Measurements from ENCODE around the gene SCEL. TPM values are rescaled to one million over a fixed set of nuclear protein-coding genes. Genes with fewer than 3 reads are reported as not detected.

Gene SCEL
- total and polyA plus RNA-seq, 2 experiments from 2014 or later, result not detected

- no peaks in the 10 kb centered on the region for H3K9me3 Mint-ChIP-seq
- DNase-seq (ENCODE audit: low spot score), result no peak
- 0 out of 2 replicates have a peak, but pooled peaks cover 3% of the 10 kb centered on the region for H3K9me2 ChIP-seq (ENCODE audit: insufficient read depth)
Observed at GRCh38 chr13:77528414-77528813, 7.1 kb upstream of the SCEL start.

More at GRCh38 chr13:77528414-77528813, 7.1 kb upstream of the SCEL start:
- Mint-ChIP-seq H3K27ac (no peak overlapping the region), H3K36me3 (ENCODE audit: low read depth) (no peaks in the 10 kb centered on the region), H3K4me1 (no peaks in the 10 kb centered on the region), H3K4me3 (no peak overlapping the region), H3K27me3 (ENCODE audit: insufficient read depth, low read depth, poor library complexity) (no peaks in the 10 kb centered on the region)
- ATAC-seq, result no peak
- no peak overlapping the region for H3K4me3 ChIP-seq
- no peak overlapping the region; the same call in 1 of the 2 replicates for H2AFZ ChIP-seq
- no peaks in the 10 kb centered on the region for H3K4me1 ChIP-seq (ENCODE audit: insufficient read depth)
- H3K27ac ChIP-seq (ENCODE audit: low read depth), result no peak overlapping the region
- no peaks in the 10 kb centered on the region for H4K20me1 ChIP-seq (replicated peaks; ENCODE audit: insufficient read depth)
- no peaks in the 10 kb centered on the region for H3K79me2 ChIP-seq (replicated peaks; ENCODE audit: insufficient read depth)
- no peaks in the 10 kb centered on the region for H3K36me3 ChIP-seq (ENCODE audit: insufficient read depth)
- TF ChIP-seq, protein P1, sequence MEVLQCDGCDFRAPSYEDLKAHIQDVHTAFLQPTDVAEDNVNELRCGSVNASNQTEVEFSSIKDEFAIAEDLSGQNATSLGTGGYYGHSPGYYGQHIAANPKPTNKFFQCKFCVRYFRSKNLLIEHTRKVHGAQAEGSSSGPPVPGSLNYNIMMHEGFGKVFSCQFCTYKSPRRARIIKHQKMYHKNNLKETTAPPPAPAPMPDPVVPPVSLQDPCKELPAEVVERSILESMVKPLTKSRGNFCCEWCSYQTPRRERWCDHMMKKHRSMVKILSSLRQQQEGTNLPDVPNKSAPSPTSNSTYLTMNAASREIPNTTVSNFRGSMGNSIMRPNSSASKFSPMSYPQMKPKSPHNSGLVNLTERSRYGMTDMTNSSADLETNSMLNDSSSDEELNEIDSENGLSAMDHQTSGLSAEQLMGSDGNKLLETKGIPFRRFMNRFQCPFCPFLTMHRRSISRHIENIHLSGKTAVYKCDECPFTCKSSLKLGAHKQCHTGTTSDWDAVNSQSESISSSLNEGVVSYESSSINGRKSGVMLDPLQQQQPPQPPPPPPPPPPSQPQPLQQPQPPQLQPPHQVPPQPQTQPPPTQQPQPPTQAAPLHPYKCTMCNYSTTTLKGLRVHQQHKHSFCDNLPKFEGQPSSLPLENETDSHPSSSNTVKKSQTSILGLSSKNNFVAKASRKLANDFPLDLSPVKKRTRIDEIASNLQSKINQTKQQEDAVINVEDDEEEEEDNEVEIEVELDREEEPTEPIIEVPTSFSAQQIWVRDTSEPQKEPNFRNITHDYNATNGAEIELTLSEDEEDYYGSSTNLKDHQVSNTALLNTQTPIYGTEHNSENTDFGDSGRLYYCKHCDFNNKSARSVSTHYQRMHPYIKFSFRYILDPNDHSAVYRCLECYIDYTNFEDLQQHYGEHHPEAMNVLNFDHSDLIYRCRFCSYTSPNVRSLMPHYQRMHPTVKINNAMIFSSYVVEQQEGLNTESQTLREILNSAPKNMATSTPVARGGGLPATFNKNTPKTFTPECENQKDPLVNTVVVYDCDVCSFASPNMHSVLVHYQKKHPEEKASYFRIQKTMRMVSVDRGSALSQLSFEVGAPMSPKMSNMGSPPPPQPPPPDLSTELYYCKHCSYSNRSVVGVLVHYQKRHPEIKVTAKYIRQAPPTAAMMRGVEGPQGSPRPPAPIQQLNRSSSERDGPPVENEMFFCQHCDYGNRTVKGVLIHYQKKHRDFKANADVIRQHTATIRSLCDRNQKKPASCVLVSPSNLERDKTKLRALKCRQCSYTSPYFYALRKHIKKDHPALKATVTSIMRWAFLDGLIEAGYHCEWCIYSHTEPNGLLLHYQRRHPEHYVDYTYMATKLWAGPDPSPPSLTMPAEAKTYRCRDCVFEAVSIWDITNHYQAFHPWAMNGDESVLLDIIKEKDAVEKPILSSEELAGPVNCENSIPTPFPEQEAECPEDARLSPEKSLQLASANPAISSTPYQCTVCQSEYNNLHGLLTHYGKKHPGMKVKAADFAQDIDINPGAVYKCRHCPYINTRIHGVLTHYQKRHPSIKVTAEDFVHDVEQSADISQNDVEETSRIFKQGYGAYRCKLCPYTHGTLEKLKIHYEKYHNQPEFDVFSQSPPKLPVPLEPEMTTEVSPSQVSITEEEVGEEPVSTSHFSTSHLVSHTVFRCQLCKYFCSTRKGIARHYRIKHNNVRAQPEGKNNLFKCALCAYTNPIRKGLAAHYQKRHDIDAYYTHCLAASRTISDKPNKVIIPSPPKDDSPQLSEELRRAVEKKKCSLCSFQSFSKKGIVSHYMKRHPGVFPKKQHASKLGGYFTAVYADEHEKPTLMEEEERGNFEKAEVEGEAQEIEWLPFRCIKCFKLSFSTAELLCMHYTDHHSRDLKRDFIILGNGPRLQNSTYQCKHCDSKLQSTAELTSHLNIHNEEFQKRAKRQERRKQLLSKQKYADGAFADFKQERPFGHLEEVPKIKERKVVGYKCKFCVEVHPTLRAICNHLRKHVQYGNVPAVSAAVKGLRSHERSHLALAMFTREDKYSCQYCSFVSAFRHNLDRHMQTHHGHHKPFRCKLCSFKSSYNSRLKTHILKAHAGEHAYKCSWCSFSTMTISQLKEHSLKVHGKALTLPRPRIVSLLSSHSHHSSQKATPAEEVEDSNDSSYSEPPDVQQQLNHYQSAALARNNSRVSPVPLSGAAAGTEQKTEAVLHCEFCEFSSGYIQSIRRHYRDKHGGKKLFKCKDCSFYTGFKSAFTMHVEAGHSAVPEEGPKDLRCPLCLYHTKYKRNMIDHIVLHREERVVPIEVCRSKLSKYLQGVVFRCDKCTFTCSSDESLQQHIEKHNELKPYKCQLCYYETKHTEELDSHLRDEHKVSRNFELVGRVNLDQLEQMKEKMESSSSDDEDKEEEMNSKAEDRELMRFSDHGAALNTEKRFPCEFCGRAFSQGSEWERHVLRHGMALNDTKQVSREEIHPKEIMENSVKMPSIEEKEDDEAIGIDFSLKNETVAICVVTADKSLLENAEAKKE (CRISPR knock-in tag; IDR thresholded peaks at IDR 0.05), result no peak
- TF ChIP-seq, protein P2, sequence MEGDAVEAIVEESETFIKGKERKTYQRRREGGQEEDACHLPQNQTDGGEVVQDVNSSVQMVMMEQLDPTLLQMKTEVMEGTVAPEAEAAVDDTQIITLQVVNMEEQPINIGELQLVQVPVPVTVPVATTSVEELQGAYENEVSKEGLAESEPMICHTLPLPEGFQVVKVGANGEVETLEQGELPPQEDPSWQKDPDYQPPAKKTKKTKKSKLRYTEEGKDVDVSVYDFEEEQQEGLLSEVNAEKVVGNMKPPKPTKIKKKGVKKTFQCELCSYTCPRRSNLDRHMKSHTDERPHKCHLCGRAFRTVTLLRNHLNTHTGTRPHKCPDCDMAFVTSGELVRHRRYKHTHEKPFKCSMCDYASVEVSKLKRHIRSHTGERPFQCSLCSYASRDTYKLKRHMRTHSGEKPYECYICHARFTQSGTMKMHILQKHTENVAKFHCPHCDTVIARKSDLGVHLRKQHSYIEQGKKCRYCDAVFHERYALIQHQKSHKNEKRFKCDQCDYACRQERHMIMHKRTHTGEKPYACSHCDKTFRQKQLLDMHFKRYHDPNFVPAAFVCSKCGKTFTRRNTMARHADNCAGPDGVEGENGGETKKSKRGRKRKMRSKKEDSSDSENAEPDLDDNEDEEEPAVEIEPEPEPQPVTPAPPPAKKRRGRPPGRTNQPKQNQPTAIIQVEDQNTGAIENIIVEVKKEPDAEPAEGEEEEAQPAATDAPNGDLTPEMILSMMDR (conservative IDR thresholded peaks at IDR 0.05; ENCODE audit: low read depth in 2 of 2), result no peak
- TF ChIP-seq ZNF331 (CRISPR knock-in tag; IDR thresholded peaks at IDR 0.05; ENCODE audit: low read depth), result no peak
- no peak for TF ChIP-seq POLR2AphosphoS5 (IDR thresholded peaks at IDR 0.05; ENCODE audit: low read depth)
- TF ChIP-seq ZNF114 (CRISPR knock-in tag; IDR thresholded peaks at IDR 0.05), result no peak
- TF ChIP-seq, protein P3, sequence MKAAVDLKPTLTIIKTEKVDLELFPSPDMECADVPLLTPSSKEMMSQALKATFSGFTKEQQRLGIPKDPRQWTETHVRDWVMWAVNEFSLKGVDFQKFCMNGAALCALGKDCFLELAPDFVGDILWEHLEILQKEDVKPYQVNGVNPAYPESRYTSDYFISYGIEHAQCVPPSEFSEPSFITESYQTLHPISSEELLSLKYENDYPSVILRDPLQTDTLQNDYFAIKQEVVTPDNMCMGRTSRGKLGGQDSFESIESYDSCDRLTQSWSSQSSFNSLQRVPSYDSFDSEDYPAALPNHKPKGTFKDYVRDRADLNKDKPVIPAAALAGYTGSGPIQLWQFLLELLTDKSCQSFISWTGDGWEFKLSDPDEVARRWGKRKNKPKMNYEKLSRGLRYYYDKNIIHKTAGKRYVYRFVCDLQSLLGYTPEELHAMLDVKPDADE (IDR thresholded peaks at IDR 0.05), result no peak
- no peak for TF ChIP-seq CREB1 (CRISPR knock-in tag; IDR thresholded peaks at IDR 0.05; ENCODE audit: low read depth)
- no peak for TF ChIP-seq EZH2 (IDR thresholded peaks at IDR 0.05; ENCODE audit: low read depth, unreplicated experiment)
- no peak for TF ChIP-seq EZH2phosphoT487 (IDR thresholded peaks at IDR 0.05; ENCODE audit: unreplicated experiment)
- TF ChIP-seq STAT1 (IDR thresholded peaks at IDR 0.05; ENCODE audit: unreplicated experiment), result no peak
- TF ChIP-seq JUNB (IDR thresholded peaks at IDR 0.05; ENCODE audit: unreplicated experiment), result no peak
- TF ChIP-seq NANOG (IDR thresholded peaks at IDR 0.05; ENCODE audit: borderline replicate concordance), result no peak
- TF ChIP-seq REST (IDR thresholded peaks at IDR 0.05; ENCODE audit: unreplicated experiment), result no peak
- no peaks in the 10 kb centered on the region for H3F3A ChIP-seq (replicated peaks; ENCODE audit: low read depth)
- no peaks in the 10 kb centered on the region for H3K27me3 ChIP-seq (ENCODE audit: insufficient read depth)
- H3K4me2 ChIP-seq, result no peak overlapping the region
